HepG2 (cell line): Measurements from ENCODE around the gene TOB1. TPM values are rescaled to one million over a fixed set of nuclear protein-coding genes. Genes with fewer than 3 reads are reported as not detected.

ENCODE experiments used
- ATRX ChIP-seq: sonication (generic); formaldehyde crosslinking; IDR thresholded peaks from 2 replicates; pipeline ENCODE4 v1.4.0; 2020; ENCODE audit warnings: missing genetic modification reagents, borderline replicate concordance
- CTCF ChIP-seq: sonication (generic); formaldehyde crosslinking; IDR thresholded peaks from 2 replicates; pipeline ENCODE4 v1.5.0; 2020; ENCODE audit warnings: mild to moderate bottlenecking, missing genetic modification reagents, moderate library complexity
- EED ChIP-seq: sonication (generic); formaldehyde crosslinking; IDR thresholded peaks from 2 replicates; pipeline ENCODE4 v1.5.0; 2020; ENCODE audit warnings: mild to moderate bottlenecking, missing genetic modification reagents
- EP300 ChIP-seq, 3 experiments: sonication (generic) in 1 of 3; formaldehyde crosslinking in 1 of 3; IDR thresholded peaks; 2 replicates each; pipeline versions ENCODE4 v1.5.1 to v1.6.1; 2011 to 2020; ENCODE audit warnings: low read depth in 2 of 3, low read length in 2 of 3, borderline replicate concordance in 1 of 3, improper control_type of control experiment in 1 of 3, mild to moderate bottlenecking in 1 of 3, missing genetic modification reagents in 1 of 3, moderate library complexity in 1 of 3
- HMG20B ChIP-seq: conservative IDR thresholded peaks from 2 replicates; pipeline ENCODE4 v1.6.1; 2016; ENCODE audit warnings: missing genetic modification reagents, missing compliant biosample characterization
- NFIC ChIP-seq: IDR thresholded peaks from 2 replicates; pipeline ENCODE4 v1.6.1; 2012; ENCODE audit warnings: mild to moderate bottlenecking, low read length, inconsistent platforms
- THAP8 ChIP-seq: sonication (generic); formaldehyde crosslinking; IDR thresholded peaks from 2 replicates; pipeline ENCODE4 v1.5.1; 2020; ENCODE audit warnings: missing genetic modification reagents, mild to moderate bottlenecking, borderline replicate concordance
- ZBTB3 ChIP-seq: sonication (generic); formaldehyde crosslinking; IDR thresholded peaks from 2 replicates; pipeline ENCODE4 v1.4.0; 2020; ENCODE audit warnings: low read depth, mild to moderate bottlenecking, moderate library complexity, missing genetic modification reagents, borderline replicate concordance
- ZFP36 ChIP-seq: fragments of 150-350 bp; IDR thresholded peaks from 2 replicates; pipeline ENCODE4 v1.6.1; 2018; ENCODE audit warnings: borderline replicate concordance, low read length, low read depth; ENCODE audit not compliant: partially characterized antibody
- ZNF138 ChIP-seq: sonication (generic); formaldehyde crosslinking; IDR thresholded peaks from 2 replicates; pipeline ENCODE4 v1.5.0; 2020; ENCODE audit warnings: mild to moderate bottlenecking, low read depth, missing genetic modification reagents
- ZNF292 ChIP-seq: sonication (generic); formaldehyde crosslinking; IDR thresholded peaks from 2 replicates; pipeline ENCODE4 v1.8.1; 2022; ENCODE audit warnings: mild to moderate bottlenecking, low read depth, missing genetic modification reagents, borderline replicate concordance
- ZNF3 ChIP-seq: IDR thresholded peaks from 2 replicates; pipeline ENCODE4 v1.7.0; 2017; ENCODE audit warnings: inconsistent platforms
- ZNF44 ChIP-seq: sonication (generic); formaldehyde crosslinking; IDR thresholded peaks from 2 replicates; pipeline ENCODE4 v1.5.1; 2020; ENCODE audit warnings: mild to moderate bottlenecking, missing genetic modification reagents
- ZNF484 ChIP-seq: sonication (generic); formaldehyde crosslinking; IDR thresholded peaks from 2 replicates; pipeline ENCODE4 v1.5.1; 2020; ENCODE audit warnings: mild to moderate bottlenecking, low read depth, missing genetic modification reagents, borderline replicate concordance
- ZNF747 ChIP-seq: sonication (generic); formaldehyde crosslinking; IDR thresholded peaks from 2 replicates; pipeline ENCODE4 v1.8.1; 2023; ENCODE audit warnings: missing genetic modification reagents, mild to moderate bottlenecking, borderline replicate concordance
- ZNF839 ChIP-seq: sonication (generic); formaldehyde crosslinking; IDR thresholded peaks from 2 replicates; pipeline ENCODE4 v1.4.0; 2020; ENCODE audit warnings: missing genetic modification reagents, mild to moderate bottlenecking, borderline replicate concordance
- ZNF878 ChIP-seq: sonication (generic); formaldehyde crosslinking; IDR thresholded peaks from 2 replicates; pipeline ENCODE4 v1.8.1; 2023; ENCODE audit warnings: mild to moderate bottlenecking, missing genetic modification reagents, moderate library complexity
- ZNF879 ChIP-seq: sonication (generic); formaldehyde crosslinking; IDR thresholded peaks from 2 replicates; pipeline ENCODE4 v1.8.1; 2023; ENCODE audit warnings: missing genetic modification reagents
- polyA plus RNA-seq, 8 experiments: library from polyadenylated mRNA; depleted of rRNA in 3 of 8; stranded (reverse) in 7 of 8; unstranded in 1 of 8; fragments of >200 nt; fragmentation: Illumina TruSeq in 4 of 8; extraction: Trizol in 4 of 8; gene quantifications; 2 replicates each; pipeline versions ENCODE4 v1.2.1 to v1.2.3, GENCODE V29; 2011 to 2016; ENCODE audit warnings: low read depth in 4 of 8, missing spikeins in 1 of 8, mixed read lengths in 1 of 8; ENCODE audit not compliant: insufficient read depth in 1 of 8
- total RNA-seq, 5 experiments: library from RNA; depleted of rRNA; stranded (reverse); fragments of >200 nt; fragmentation: Illumina TruSeq; extraction: Trizol; gene quantifications; 2 replicates each; pipeline ENCODE4 v1.2.3, GENCODE V29; 2016; ENCODE audit warnings: low read depth in 1 of 5
- TF ChIP-seq, protein P1 (sequence below): sonication (generic); formaldehyde crosslinking; IDR thresholded peaks from 2 replicates; pipeline ENCODE4 v1.9.0; 2021; ENCODE audit warnings: missing genetic modification reagents, borderline replicate concordance
- TF ChIP-seq, protein P2 (sequence below): sonication (generic); formaldehyde crosslinking; IDR thresholded peaks from 2 replicates; pipeline ENCODE4 v1.4.0; 2020; ENCODE audit warnings: mild to moderate bottlenecking, missing genetic modification reagents, borderline replicate concordance

Gene TOB1
- total and polyA plus RNA-seq, 2 of the 13 experiments (the other 11 are each of a cell fraction or from before 2014, with no cell fraction given): 21.9 to 57.7 TPM

- TF ChIP-seq, protein P1, sequence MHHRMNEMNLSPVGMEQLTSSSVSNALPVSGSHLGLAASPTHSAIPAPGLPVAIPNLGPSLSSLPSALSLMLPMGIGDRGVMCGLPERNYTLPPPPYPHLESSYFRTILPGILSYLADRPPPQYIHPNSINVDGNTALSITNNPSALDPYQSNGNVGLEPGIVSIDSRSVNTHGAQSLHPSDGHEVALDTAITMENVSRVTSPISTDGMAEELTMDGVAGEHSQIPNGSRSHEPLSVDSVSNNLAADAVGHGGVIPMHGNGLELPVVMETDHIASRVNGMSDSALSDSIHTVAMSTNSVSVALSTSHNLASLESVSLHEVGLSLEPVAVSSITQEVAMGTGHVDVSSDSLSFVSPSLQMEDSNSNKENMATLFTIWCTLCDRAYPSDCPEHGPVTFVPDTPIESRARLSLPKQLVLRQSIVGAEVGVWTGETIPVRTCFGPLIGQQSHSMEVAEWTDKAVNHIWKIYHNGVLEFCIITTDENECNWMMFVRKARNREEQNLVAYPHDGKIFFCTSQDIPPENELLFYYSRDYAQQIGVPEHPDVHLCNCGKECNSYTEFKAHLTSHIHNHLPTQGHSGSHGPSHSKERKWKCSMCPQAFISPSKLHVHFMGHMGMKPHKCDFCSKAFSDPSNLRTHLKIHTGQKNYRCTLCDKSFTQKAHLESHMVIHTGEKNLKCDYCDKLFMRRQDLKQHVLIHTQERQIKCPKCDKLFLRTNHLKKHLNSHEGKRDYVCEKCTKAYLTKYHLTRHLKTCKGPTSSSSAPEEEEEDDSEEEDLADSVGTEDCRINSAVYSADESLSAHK (CRISPR knock-in tag): no peak
- no peak for TF ChIP-seq HMG20B (CRISPR knock-in tag)
- no peak for TF ChIP-seq ZNF138 (CRISPR knock-in tag)
- TF ChIP-seq ZFP36: no peak
- TF ChIP-seq, protein P2, sequence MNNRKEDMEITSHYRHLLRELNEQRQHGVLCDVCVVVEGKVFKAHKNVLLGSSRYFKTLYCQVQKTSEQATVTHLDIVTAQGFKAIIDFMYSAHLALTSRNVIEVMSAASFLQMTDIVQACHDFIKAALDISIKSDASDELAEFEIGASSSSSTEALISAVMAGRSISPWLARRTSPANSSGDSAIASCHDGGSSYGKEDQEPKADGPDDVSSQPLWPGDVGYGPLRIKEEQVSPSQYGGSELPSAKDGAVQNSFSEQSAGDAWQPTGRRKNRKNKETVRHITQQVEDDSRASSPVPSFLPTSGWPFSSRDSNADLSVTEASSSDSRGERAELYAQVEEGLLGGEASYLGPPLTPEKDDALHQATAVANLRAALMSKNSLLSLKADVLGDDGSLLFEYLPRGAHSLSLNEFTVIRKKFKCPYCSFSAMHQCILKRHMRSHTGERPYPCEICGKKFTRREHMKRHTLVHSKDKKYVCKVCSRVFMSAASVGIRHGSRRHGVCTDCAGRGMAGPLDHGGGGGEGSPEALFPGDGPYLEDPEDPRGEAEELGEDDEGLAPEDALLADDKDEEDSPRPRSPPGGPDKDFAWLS: no peak
- TF ChIP-seq ZNF292: no peak
- TF ChIP-seq CTCF (CRISPR knock-in tag): peak; percentile 22; the same call in 1 of the 2 replicates
- TF ChIP-seq ZNF484 (CRISPR knock-in tag): 0 out of 2 replicates have a peak, but pooled peaks have one; percentile 5
- no peak for TF ChIP-seq ZNF839 (CRISPR knock-in tag)
- peak; percentile 78; the same call in 1 of the 2 replicates for TF ChIP-seq ZNF878 (CRISPR knock-in tag)
- TF ChIP-seq ZNF879 (CRISPR knock-in tag): peak; percentile 84; the same call in 1 of the 2 replicates
- TF ChIP-seq NFIC: no peak
- TF ChIP-seq ZBTB3 (CRISPR knock-in tag): no peak
- TF ChIP-seq ATRX (CRISPR knock-in tag): no peak
- TF ChIP-seq ZNF747: no peak
- TF ChIP-seq ZNF44: no peak
- TF ChIP-seq EP300 (IDR thresholded peaks at IDR 0.05; ENCODE audit: low read depth in 2 of 2, low read length in 2 of 2): no peak
- TF ChIP-seq EP300 (CRISPR knock-in tag; IDR thresholded peaks at IDR 0.05; ENCODE audit: borderline replicate concordance): no peak; the same call in none of the 2 replicates
- TF ChIP-seq ZNF3 (CRISPR knock-in tag): no peak
- TF ChIP-seq EED (CRISPR knock-in tag): peak; percentile 56
- TF ChIP-seq THAP8: 0 out of 2 replicates have a peak, but pooled peaks have one; percentile 10
These were observed 802 bp upstream of the TOB1 start (continued) for GRCh38 chr17:50866950-50867362.
